Measurements from ENCODE around the gene STAMBPL1. TPM values are rescaled to one million over a fixed set of nuclear protein-coding genes. Genes with fewer than 3 reads are reported as not detected.

STAMBPL1 gene
- polyA plus RNA-seq, 10 donors: 5.0 to 10.5 (median 7.7) TPM

DNA sequence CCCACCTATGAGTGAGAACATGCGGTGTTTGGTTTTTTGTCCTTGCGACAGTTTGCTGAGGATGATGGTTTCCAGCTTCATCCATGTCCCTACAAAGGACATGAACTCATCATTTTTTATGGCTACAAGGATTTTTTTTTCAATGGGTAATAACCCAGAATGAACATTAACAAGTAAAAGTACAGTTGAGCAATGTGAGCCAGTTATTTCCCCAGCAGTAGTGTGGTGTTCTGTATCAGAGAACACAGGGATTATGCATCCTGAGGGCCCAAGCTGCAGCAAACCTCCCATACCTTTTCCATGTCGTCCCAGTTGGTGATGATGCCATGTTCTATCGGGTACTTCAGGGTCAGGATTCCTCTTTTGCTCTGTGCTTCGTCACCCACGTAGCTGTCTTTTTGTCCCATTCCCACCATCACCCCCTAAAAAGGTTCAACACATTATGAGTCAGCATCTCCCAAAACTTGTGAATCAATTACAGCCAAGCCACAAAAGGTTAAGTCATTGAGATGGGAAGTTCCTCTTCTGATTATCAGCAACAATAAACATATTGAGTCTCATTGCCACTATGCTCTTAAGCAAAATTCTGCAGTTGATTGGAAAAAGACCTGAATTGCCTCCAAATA is 67.0 kb downstream of the STAMBPL1 start:
- no peak for DNase-seq

DNA sequence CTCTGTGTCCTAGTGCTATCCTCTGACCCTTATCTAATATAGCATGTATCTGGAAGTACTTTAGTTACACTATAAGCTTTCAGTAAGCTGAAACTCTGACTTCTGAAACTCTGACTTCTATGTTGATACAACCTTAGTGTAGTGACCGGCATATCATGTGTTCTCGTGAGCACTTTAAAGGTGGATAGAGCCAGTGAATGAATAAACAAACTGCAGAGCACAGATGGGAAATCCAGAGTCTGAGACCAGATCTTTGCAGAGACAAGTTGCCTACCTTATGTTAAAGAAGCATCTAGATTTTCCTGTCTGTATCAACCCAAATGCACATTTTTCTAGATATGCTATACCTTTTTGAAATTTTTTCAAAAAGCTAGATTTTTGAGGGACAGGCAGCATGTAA is 69.0 kb downstream of the STAMBPL1 start:
- no peak for DNase-seq

DNA sequence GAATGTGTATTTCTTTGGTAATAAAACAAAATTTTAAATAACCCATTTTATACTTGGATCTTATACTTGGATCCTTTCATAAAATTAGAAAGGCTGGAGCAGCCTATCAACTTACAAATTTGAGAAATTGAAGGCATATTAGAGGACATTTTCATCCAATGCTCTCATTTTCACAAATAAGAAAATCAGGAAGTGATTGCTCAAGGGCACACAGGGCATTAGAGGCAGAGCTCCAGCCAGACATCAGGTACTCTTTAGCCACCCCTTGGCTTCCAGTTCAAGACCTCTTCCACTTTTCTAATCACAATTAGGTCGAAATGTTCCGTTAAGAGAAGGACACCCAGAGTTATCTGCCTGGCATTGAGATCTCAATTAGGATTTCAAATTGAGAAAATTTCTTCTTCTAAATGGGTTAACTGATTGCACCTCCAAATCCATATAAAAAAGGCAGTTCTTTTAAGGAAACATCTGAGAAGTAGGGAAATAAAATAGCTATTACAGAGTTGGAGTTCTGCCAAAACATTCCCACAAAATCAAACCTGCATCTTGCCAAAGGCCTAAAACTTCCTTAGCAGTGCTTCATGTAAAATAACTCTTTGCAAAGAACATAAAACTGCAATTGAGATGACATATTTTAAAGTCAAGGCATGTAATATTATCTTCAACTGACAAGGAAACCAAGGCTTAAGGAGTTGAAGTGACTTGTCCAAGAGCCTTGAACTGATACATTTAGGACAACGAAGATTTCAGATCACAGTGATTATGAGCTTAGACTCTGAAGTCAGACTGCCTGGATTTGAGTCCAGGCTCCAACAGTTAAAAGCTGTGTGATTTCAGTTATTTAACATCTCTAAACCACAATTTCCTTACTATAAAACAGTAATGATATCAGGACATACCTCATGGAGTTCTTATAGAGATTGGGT is 70.1 kb downstream of the STAMBPL1 start:
- DNase-seq: peak in 1 of 3 donors; percentile 61

DNA sequence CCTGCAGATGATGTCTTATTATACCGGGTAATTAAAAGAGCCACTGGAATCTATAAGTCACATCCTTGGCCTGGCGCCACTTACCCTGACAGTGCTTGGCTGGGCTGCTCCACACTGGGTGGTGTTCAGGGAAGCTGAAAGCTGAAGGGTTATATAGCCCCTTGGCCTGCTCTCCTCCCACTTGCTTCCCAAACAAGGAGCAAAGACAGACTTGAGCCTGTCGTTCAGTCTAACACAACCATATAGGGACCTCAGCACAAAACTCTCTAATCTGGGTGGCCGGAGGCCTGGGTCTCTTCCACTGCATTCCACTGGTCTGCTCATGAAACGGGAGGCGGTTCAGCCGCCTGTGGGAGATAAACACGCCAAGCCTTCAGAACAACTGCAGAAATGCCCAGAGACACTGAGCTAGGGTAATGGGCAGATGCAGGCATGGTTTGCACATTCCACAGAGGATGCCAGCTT is 72.6 kb downstream of the STAMBPL1 start, which contains the start of gene ACTA2:
TSS of gene ACTA2 (minus strand) at position 127 of the 465 bp plus-strand sequence. CDS start 3,843 bp downstream, outside the sequence.
- DNase-seq: peak in 2 of 3 donors; percentile 84 to 86

DNA sequence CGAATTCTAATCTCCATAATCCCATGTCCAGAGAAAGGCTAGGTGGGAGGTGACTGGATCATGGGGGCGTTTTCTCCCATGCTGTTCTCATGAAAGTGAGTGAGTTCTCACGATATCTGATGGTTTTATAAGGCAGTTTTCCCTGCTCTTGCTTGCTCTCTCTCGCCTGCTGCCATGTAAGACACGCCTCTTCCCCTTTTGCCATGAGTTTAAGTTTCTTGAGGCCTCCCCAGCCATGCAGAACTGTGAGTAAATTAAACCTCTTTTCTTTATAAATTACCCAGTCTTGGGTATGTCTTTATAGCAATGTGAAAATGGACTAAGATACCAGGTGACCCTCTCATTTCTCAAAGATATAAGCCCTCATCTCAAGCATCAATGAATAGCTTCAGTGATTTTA is 73.6 kb downstream of the STAMBPL1 start:
- no peak for DNase-seq

DNA sequence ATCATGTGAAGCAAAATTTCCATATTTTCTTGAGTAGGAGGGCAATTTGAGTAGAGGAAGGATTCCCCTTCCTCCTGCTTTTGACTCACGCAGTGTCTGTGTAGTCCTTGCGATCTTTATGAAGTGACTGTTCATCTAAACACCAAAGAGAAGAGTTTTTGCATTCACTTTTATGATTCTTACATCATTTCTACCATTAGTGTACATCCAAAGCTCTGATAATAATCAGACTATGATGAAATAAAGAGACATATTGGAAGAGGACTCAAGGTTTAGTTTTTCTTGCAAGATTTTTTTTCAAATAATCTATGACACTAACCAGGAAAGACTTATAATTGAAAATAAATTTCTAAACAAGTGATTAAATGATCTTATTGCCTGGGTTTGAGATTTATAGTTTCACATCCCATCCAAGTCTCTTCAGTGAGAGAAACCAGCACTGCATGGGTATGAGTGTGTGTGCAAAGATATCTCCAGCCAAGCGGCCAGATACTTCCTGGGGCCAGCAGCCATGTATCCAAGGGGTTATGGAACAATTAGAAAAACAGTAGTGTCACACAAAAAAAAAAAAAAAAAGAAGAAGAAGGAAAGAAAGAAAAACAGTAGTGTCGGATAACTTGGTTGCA is 74.5 kb downstream of the STAMBPL1 start:
- no peak for DNase-seq

DNA sequence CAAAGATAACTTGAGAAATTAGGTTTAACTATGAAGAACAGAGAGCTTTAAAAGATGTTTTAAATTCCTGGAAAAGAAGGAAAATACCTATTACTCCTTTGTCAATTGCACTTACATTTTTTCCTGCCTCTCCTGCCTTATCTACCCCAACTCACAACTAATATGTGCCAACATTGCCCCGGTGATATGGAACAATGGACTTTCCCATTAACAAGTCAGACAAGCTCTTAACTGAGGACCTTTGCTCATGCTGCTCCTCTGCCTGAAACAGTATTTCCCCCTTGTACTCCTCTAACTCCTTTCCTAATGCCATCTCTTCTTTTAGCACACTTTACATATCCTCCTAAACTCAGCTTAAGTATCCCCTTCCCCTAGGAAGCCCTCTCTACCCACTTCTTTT is 77.3 kb downstream of the STAMBPL1 start:
- no peak for DNase-seq

DNA sequence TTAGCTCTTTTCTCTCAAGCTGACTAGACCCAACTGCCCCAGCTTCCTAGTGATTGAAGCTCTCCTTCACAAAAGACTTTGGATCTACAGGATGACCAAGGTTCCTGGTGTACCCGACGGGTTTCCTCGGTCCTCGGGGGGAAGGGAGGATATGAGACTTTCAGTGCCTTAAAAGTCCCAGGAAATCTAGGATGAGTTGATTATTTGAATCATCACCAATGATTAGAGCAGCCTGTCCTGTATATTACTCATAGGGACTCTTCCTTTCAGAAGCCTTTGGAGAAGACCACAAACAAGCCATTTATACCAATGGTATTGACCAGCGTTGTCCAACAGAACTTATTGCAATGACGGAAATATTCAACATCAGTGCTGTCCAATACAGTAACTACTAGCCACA is 78.7 kb downstream of the STAMBPL1 start:
- DNase-seq: no peak

DNA sequence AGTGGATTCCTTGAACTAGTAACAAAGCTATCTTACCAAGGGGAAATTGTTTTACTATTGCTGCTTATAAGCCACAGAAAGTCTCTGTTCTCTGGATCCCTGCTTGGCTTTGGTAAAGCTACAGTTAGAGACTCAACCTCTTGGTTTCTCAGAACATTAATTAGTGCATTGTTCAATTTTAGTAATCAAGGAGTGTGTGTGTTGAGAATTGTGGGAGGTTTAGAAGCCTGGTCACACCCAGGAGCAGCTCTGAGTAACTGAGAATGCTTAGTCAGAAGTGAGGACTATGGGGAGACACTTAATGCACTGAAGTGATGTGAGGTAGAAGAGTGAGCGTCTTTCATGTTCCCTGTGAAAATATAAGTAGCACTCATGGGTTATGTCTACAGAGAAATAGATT is 80.8 kb downstream of the STAMBPL1 start:
- no peak for DNase-seq

DNA sequence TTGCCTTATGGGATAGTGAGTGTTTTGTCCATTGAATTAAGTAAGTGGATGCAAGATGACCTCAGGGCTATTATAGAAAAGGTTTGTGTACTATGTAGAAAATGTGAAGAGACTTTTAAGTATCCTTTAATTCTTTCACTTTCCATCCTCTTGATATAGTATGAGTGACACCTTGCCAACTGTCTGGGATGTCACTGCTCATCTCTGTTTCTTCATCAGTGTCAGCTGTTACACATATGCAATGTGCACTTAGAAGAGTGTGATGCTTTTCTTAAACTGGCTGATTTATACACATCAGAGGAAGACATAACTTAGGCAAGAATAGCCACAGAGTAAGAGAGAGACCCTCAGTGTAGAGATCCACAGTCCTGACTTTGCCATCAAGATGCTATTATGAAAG is 81.2 kb downstream of the STAMBPL1 start:
- no peak for DNase-seq

DNA sequence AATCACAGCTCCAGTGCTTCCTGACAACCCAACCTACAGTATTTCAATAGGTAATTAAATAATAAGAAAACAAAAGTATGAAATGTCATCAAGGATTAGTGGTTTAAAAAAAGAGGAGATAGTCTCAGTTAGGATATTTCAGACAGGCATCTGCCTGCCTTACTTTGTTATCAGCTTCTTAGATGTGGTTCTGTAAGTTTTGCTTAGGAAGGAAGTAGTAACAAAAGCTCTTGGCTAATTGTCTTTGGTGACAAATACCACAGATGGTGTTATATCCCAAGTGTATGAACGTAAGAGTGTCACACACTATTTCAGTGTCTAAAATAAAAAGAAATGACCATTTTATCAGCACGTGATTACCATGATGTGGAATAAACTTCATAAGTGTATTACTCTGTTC is 82.3 kb downstream of the STAMBPL1 start:
- no peak for DNase-seq

DNA sequence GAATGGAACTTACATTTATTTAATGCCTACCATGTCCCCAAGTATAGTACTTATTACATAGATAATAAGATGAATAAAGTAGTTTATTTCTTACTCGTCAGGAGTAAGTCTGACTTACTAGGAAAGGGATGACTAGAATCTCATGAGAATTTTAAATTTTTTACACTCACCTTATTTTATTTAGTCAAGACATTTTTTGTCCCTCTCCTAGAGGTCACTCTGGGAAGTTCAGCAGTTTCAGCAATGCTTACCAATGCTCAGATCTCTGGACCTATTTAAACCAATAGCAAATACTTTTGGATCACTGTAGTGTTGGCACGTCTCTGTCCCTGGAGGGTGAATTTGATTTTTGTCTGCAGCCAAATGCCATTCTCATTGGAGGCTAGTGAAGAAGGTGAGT is 83.3 kb downstream of the STAMBPL1 start:
- DNase-seq: no peak

DNA sequence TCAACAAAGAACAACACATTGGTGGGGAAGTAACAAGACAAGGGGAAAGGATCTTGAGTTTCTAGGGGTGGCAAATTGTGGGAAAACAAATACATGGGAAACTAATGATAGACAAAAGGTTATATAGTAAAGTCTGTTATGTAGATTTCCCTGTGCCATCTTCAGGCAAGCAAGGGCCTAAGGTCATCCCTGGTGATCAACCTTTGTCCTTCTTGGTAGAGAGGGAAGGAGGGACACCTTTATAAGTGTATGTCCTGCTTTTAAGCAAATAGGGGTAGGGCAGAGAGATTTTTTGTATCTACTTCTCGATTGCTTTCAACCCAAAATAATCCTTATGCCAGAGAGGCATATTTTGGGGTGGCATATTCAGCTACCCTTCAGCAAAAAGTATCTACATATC is 84.3 kb downstream of the STAMBPL1 start:
- DNase-seq: no peak

DNA sequence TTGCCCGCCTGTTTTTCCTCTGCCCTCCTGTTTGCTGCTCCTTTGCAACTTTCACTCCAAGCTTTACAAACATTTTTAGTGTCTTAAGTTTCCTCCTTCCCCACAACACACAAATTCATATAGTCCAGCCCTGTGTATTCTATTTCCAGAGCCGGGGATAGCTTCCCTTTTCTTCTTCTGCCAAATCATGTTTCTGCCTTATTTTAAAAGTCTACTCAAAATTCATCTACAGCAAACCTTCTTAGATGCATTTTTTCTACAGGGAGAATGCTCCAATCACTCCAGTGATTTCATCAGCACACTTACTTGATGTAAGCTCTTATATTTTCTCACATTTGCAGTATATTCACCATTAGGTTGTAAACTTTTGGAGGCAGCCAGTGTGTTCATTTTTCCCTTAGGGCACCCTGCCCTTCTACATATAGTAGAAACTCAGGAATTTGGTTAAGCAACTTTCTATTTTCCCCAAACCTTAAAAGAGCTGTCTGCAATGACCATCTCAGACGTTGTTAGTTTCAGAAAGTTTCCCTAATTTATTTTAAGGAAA is 84.9 kb downstream of the STAMBPL1 start:
- peak in 1 of 3 donors; percentile 45 for DNase-seq

DNA sequence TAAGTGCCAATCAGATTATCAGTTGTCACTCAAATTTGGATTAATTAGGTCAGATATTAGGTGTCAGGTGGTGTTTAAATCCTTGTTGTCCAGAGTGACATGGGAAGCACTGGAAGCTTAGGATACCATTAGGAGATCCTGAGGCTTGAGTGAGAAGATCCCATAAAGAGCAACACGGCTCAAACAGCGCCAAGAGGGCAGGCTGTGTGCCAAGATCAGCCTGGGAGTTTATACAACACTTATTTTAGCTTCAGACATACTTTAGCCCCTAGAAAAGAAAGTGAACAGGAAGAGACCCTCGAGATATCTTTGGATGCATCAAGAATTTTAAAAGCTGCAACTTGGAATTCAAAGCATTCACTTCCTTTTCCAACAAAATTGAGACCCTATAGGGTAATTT is 86.8 kb downstream of the STAMBPL1 start:
- DNase-seq: peak in 1 of 3 donors; percentile 51

DNA sequence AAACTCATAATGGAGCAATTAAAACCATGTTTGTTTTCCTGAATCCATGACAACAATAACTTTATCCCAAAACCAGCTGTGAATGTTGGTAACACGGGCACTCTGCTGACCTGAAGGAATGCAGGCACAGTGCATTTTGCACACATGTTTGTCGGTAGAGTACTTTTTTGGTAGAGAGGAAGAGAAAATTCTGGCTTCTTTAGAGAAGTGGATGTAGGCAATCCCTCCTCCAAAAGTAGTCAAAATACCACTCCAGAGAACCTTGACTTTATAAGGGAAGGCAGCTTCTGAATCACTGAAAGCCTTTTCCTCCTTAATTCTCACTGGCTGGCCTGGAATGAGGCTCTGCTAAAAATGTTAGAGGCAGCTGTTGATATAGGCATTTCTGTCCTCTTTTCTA is 88.3 kb downstream of the STAMBPL1 start:
- peak in 1 of 3 donors; percentile 50 for DNase-seq

DNA sequence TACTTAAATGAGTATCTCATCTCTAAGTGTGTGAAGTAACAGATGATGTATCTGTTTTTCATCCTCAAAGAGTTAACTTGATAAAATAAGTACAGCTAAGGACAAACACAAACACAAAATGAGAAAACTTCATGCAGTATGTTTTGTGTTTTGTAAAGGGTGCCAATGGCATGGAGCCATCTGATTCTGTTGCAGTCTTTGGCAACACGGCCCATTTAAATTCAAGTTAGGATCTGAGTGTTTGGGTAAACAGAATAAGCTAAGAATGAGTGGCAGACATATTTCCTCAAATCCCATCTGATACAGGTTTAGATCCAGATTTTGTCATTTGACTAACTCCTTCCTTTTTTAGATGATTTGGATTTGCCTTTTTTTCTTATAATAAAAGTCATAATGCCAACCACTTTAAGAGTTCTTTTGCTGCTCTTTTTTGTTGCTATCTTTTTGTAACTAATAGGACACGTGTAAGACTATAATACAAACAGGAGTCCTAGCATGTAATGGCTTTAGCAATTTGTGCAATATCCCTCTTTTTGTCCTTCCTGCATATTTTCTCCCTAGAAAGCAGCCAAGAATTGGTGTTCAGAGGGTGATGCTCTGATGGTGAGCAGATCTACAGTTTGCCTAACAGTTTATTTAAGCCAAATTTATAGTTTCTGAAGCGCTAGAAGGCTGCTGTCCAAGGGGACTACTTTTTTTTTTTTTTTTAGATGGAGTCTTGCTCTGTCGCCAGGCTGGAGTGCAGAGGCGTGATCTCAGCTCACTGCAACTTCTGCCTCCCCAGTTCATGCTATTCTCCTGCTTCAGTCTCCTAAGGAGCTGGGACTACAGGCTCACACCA is 91.4 kb downstream of the STAMBPL1 start:
- peak in 1 of 3 donors; percentile 46 for DNase-seq
